Measurements from ENCODE around the gene SMS. TPM values are rescaled to one million over a fixed set of nuclear protein-coding genes. Genes with fewer than 3 reads are reported as not detected.

Gene SMS
- total RNA-seq, 1 donor from 2014 or later, result 66.3 TPM

GRCh38 chrX:21912220-21912619, 28.3 kb upstream of the SMS start:
- POLR2A ChIA-PET, result no interaction called here
- Mint-ChIP-seq H3K36me3 (ENCODE audit: low read depth) (no peaks in the 10 kb centered on the region), H3K27me3 (no peaks in the 10 kb centered on the region), H3K9me3 (no peaks in the 10 kb centered on the region), H3K4me3 (no peak overlapping the region), H3K4me1 (no peaks in the 10 kb centered on the region), H3K27ac (no peak overlapping the region)
- TF ChIP-seq, protein P1, sequence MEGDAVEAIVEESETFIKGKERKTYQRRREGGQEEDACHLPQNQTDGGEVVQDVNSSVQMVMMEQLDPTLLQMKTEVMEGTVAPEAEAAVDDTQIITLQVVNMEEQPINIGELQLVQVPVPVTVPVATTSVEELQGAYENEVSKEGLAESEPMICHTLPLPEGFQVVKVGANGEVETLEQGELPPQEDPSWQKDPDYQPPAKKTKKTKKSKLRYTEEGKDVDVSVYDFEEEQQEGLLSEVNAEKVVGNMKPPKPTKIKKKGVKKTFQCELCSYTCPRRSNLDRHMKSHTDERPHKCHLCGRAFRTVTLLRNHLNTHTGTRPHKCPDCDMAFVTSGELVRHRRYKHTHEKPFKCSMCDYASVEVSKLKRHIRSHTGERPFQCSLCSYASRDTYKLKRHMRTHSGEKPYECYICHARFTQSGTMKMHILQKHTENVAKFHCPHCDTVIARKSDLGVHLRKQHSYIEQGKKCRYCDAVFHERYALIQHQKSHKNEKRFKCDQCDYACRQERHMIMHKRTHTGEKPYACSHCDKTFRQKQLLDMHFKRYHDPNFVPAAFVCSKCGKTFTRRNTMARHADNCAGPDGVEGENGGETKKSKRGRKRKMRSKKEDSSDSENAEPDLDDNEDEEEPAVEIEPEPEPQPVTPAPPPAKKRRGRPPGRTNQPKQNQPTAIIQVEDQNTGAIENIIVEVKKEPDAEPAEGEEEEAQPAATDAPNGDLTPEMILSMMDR (IDR thresholded peaks at IDR 0.05), result no peak
- ATAC-seq (ENCODE audit: low read depth) (no peak), DNase-seq (no peak)
- intact Hi-C loops (cut with micrococcal nuclease), result no loop called here
- CTCF ChIA-PET, result no interaction called here

GRCh38 chrX:21912989-21913388, 27.5 kb upstream of the SMS start:
- ChIA-PET CTCF (no interaction called here), POLR2A (no interaction called here)
- Mint-ChIP-seq H3K4me1 (no peaks in the 10 kb centered on the region), H3K27me3 (no peaks in the 10 kb centered on the region), H3K9me3 (no peaks in the 10 kb centered on the region), H3K4me3 (no peak overlapping the region), H3K36me3 (ENCODE audit: low read depth) (no peaks in the 10 kb centered on the region), H3K27ac (no peak overlapping the region)
- TF ChIP-seq, protein P1 (IDR thresholded peaks at IDR 0.05), result no peak
- ATAC-seq (ENCODE audit: low read depth), result no peak
- intact Hi-C loops (cut with micrococcal nuclease), result no loop called here
- DNase-seq, result no peak

DNA sequence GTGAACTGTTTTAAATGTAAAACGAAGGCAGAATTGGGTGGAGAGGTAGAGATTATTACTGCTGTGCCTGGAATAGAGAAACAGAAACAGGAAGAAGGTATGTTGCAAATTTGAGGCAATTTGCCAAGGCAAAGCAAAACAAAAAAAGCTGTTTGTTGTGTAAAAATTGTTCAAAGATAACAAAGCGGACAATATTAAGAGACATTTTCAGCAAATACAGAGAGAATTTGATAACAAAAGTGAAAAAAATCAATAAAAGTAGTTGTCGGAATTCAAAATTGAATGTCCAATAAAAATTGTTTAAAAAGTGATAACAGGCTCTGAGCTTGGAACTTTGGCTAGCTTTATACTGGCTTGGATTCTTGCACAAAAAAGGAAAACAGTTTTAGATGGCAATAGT, 14.4 kb upstream of the SMS start:
- Mint-ChIP-seq H3K27ac (no peak overlapping the region), H3K4me1 (peaks cover 2% of the 10 kb centered on the region), H3K27me3 (no peaks in the 10 kb centered on the region), H3K36me3 (ENCODE audit: low read depth) (no peaks in the 10 kb centered on the region), H3K9me3 (no peaks in the 10 kb centered on the region), H3K4me3 (no peak overlapping the region)
- ATAC-seq (ENCODE audit: low read depth) (no peak), DNase-seq (no peak)
- intact Hi-C loops (cut with micrococcal nuclease), result no loop called here
- ChIA-PET CTCF (no interaction called here), POLR2A (no interaction called here)
- TF ChIP-seq, protein P1 (IDR thresholded peaks at IDR 0.05), result no peak

GRCh38 chrX:21926527-21927278, 13.8 kb upstream of the SMS start:
- CTCF ChIA-PET, result no interaction called here
- intact Hi-C loops (cut with micrococcal nuclease), result no loop called here

GRCh38 chrX:21929209-21929608, 11.3 kb upstream of the SMS start:
- POLR2A ChIA-PET, result no interaction called here
- H3K27ac Mint-ChIP-seq, result no peak overlapping the region

More at GRCh38 chrX:21926527-21927278, 13.8 kb upstream of the SMS start:
- DNase-seq (no peak), ATAC-seq (ENCODE audit: low read depth) (no peak)
- peaks cover 2% of the 10 kb centered on the region for H3K4me1 Mint-ChIP-seq
- no peaks in the 10 kb centered on the region for H3K36me3 Mint-ChIP-seq (ENCODE audit: low read depth)
- H3K27me3 Mint-ChIP-seq, result no peaks in the 10 kb centered on the region
- TF ChIP-seq, protein P1 (IDR thresholded peaks at IDR 0.05), result no peak
- H3K4me3 Mint-ChIP-seq, result no peak overlapping the region
- POLR2A ChIA-PET, result no interaction called here
- H3K27ac Mint-ChIP-seq, result no peak overlapping the region
- no peaks in the 10 kb centered on the region for H3K9me3 Mint-ChIP-seq

More at GRCh38 chrX:21929209-21929608, 11.3 kb upstream of the SMS start:
- Mint-ChIP-seq H3K36me3 (ENCODE audit: low read depth) (no peaks in the 10 kb centered on the region), H3K4me3 (no peak overlapping the region), H3K27me3 (no peaks in the 10 kb centered on the region), H3K4me1 (peaks cover 2% of the 10 kb centered on the region), H3K9me3 (no peaks in the 10 kb centered on the region)
- intact Hi-C loops (cut with micrococcal nuclease), result no loop called here
- TF ChIP-seq, protein P1 (IDR thresholded peaks at IDR 0.05), result no peak
- ATAC-seq (ENCODE audit: low read depth) (no peak), DNase-seq (no peak)
- CTCF ChIA-PET, result no interaction called here

Data from activated B cell treated with CpG ODN at 0.5 μM for 24 hours (primary cell).